Endothelial cell of umbilical vein (primary cell): ENCODE measurements around the gene CLVS2. TPM values are rescaled to one million over a fixed set of nuclear protein-coding genes. Genes with fewer than 3 reads are reported as not detected.

Source experiments
- BruUV-seq: library from RNA; stranded (reverse); fragments of 400-500 nt; replicated peaks from 2 replicates; lab custom pipeline; 2021; lab: Mats Ljungman, UMichigan
- CTCF ChIA-PET: fragments of 300-600, 350-600 bp; sonication (Branson Sonifier 250); formaldehyde crosslinking; loops from one replicate; lab custom pipeline; 2021; ENCODE audit warnings: antibody characterized with exemption, inconsistent platforms; lab: Charles Lee
- POLR2A ChIA-PET: fragments of 300-600, 350-600 bp; sonication (Branson Sonifier 250); formaldehyde crosslinking; loops from one replicate; lab custom pipeline; 2021; ENCODE audit warnings: antibody characterized with exemption, inconsistent platforms; lab: Charles Lee
- DNase-seq: peaks from one replicate; pipeline ENCODE4 v3.0.0-alpha.2; 2011; ENCODE audit warnings: low read depth, low spot score
- FAIRE-seq: peaks from 2 replicates; lab custom pipeline; 2011; peaks lifted over from hg19 to GRCh38; lab: Jason Lieb, UNC
- H2AFZ ChIP-seq: 2 replicates; pipeline ENCODE4 v1.6.0; 2012; ENCODE audit warnings: low read depth, low read length, control low read depth, inconsistent platforms
- H3K27ac ChIP-seq: 2 replicates; pipeline ENCODE4 v1.5.1; 2011; ENCODE audit warnings: low read depth, mild to moderate bottlenecking, control low read depth, low read length, moderate library complexity; ENCODE audit not compliant: insufficient read depth
- H3K27me3 ChIP-seq, 2 experiments: 2 replicates each; pipeline versions ENCODE4 v1.6.0 to v1.6.1; 2011; ENCODE audit warnings: low read length in 2 of 2, mixed read lengths in 1 of 2; ENCODE audit not compliant: control insufficient read depth in 2 of 2, insufficient read depth in 2 of 2
- H3K36me3 ChIP-seq, 2 experiments: 2 replicates in 1 of 2; 3 replicates in 1 of 2; pipeline ENCODE4 v1.5.1; 2011; ENCODE audit warnings: low read length in 2 of 2, mild to moderate bottlenecking in 1 of 2, moderate library complexity in 1 of 2; ENCODE audit not compliant: control insufficient read depth in 2 of 2, insufficient read depth in 2 of 2; ENCODE audit errors: extremely low read depth in 1 of 2
- H3K4me1 ChIP-seq: 3 replicates; pipeline ENCODE4 v1.5.1; 2011; ENCODE audit warnings: mild to moderate bottlenecking, low read length; ENCODE audit not compliant: control insufficient read depth, insufficient read depth; ENCODE audit errors: extremely low read depth
- H3K4me2 ChIP-seq: 2 replicates; pipeline ENCODE4 v1.6.1; 2011; ENCODE audit warnings: low read length, control low read depth, mixed read lengths; ENCODE audit not compliant: insufficient read depth
- H3K4me3 ChIP-seq, 3 experiments: fragments of 200-600 bp in 1 of 3; sonication (generic), shearing (Covaris generic) in 1 of 3; replicated peaks in 1 of 3; 2 replicates each; pipeline ENCODE4 v1.5.1; 2011 to 2016; ENCODE audit warnings: control low read depth in 3 of 3, low read length in 3 of 3, mild to moderate bottlenecking in 2 of 3, inconsistent platforms in 1 of 3, low read depth in 1 of 3, moderate library complexity in 1 of 3; ENCODE audit not compliant: insufficient read depth in 1 of 3
- H3K79me2 ChIP-seq: 2 replicates; pipeline ENCODE4 v1.6.0; 2012; ENCODE audit warnings: low read length, inconsistent platforms; ENCODE audit not compliant: control insufficient read depth, insufficient read depth
- H3K9ac ChIP-seq: replicated peaks from 2 replicates; pipeline ENCODE3; 2011; ENCODE audit warnings: low read length, control low read depth; ENCODE audit not compliant: insufficient read depth; ENCODE audit errors: extremely low read depth
- H3K9me1 ChIP-seq: replicated peaks from 3 replicates; pipeline ENCODE4 v1.6.0; 2011; ENCODE audit warnings: mild to moderate bottlenecking, low read length; ENCODE audit not compliant: control insufficient read depth, insufficient read depth; ENCODE audit errors: extremely low read depth
- H3K9me3 ChIP-seq: replicated peaks from 2 replicates; pipeline ENCODE4 v1.5.1; 2012; ENCODE audit warnings: low read length, inconsistent platforms; ENCODE audit not compliant: control insufficient read depth, insufficient read depth
- H4K20me1 ChIP-seq: replicated peaks from 2 replicates; pipeline ENCODE3; 2011; ENCODE audit warnings: mild to moderate bottlenecking, low read length; ENCODE audit not compliant: control insufficient read depth, insufficient read depth; ENCODE audit errors: extremely low read depth
- FOS ChIP-seq: IDR thresholded peaks from 2 replicates; pipeline ENCODE4 v1.6.1; 2011; ENCODE audit warnings: mild to moderate bottlenecking, low read length, moderate library complexity, borderline replicate concordance; ENCODE audit not compliant: insufficient read depth
- GATA2 ChIP-seq: IDR thresholded peaks from 2 replicates; pipeline ENCODE4 v1.7.0; 2011; ENCODE audit warnings: low read depth, mild to moderate bottlenecking, moderate library complexity, mixed read lengths, low read length; ENCODE audit not compliant: insufficient read length, insufficient read depth
- MYC ChIP-seq: IDR thresholded peaks from one replicate; pipeline ENCODE4 v1.6.1; 2011; ENCODE audit warnings: mild to moderate bottlenecking, low read depth, low read length
- dilution Hi-C: fragments of 300-500 bp; cut with MboI; formaldehyde crosslinking; loops from one replicate; pipeline ENCODE4 v1.15.0; 2019; ENCODE audit warnings: low sequenced_read_pairs; ENCODE audit not compliant: extremely low pct_ligation_motif_present
- intact Hi-C: fragments of 100-400 bp; cut with micrococcal nuclease; formaldehyde crosslinking; loops from one replicate; pipeline ENCODE4 v1.10.0; 2022
- polyA plus RNA-seq, 4 experiments: library from polyadenylated mRNA; depleted of rRNA in 3 of 4; stranded (reverse) in 3 of 4; unstranded in 1 of 4; fragments of >200 nt; gene quantifications; 2 replicates each; pipeline versions ENCODE4 v1.2.1 to v1.2.3, GENCODE V29; 2011 to 2012; ENCODE audit warnings: missing spikeins in 1 of 4
- total RNA-seq: library from RNA; stranded (reverse); gene quantifications from 2 replicates; pipeline ENCODE4 v1.2.3, GENCODE V29; 2021
- TF ChIP-seq, protein P1 (sequence below), 2 donors: IDR thresholded peaks; 1 replicate in 1 of 2; 2 replicates in 1 of 2; pipeline ENCODE4 v1.5.1; 2011; ENCODE audit warnings: low read length in 2 of 2, mild to moderate bottlenecking in 2 of 2, moderate library complexity in 2 of 2, control low read depth in 1 of 2, inconsistent platforms in 1 of 2, low read depth in 1 of 2; ENCODE audit not compliant: insufficient read depth in 1 of 2; ENCODE audit errors: extremely low read depth in 1 of 2
- TF ChIP-seq, protein P2 (sequence below): IDR thresholded peaks from 2 replicates; pipeline ENCODE4 v1.6.1; 2011; ENCODE audit not compliant: insufficient read depth, insufficient read length

The CLVS2 gene
- total and polyA plus RNA-seq, 2 donors (not counting 3 experiments of a cell fraction or from before 2014, with no cell fraction given), result not detected

DNA sequence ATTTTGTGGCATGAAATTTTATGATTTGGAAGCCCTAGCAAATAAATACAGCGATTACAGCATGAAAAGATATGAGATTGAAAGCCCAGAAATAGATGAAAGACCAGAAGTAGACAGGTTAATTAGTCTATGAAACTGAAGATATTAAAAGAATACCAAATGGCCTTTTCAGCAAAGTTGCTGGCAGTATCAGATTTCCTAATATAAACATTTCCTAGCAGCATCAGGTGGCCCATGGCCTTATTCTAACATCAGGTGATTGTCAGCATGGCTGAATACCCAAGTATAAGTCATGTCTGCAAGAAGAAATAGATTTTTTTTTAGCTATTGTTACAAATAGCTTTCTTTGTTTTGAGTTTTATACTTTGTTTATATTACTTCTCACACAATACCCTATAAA, 93.2 kb downstream of the CLVS2 start:
- Histone ChIP-seq H3K4me2 (no peak overlapping the region), H3K4me1 (peaks cover 15% of the 10 kb centered on the region), H3K9ac (no peak overlapping the region), H4K20me1 (no peaks in the 10 kb centered on the region), H3K27me3 (no peaks in the 10 kb centered on the region), H3K79me2 (no peaks in the 10 kb centered on the region), H3K4me3 (no peak overlapping the region), H3K9me1 (no peaks in the 10 kb centered on the region), H2AFZ (no peak overlapping the region), H3K36me3 (no peaks in the 10 kb centered on the region), H3K27ac (no peak overlapping the region), H3K9me3 (no peaks in the 10 kb centered on the region)
- no peak for TF ChIP-seq FOS
- TF ChIP-seq, protein P1, sequence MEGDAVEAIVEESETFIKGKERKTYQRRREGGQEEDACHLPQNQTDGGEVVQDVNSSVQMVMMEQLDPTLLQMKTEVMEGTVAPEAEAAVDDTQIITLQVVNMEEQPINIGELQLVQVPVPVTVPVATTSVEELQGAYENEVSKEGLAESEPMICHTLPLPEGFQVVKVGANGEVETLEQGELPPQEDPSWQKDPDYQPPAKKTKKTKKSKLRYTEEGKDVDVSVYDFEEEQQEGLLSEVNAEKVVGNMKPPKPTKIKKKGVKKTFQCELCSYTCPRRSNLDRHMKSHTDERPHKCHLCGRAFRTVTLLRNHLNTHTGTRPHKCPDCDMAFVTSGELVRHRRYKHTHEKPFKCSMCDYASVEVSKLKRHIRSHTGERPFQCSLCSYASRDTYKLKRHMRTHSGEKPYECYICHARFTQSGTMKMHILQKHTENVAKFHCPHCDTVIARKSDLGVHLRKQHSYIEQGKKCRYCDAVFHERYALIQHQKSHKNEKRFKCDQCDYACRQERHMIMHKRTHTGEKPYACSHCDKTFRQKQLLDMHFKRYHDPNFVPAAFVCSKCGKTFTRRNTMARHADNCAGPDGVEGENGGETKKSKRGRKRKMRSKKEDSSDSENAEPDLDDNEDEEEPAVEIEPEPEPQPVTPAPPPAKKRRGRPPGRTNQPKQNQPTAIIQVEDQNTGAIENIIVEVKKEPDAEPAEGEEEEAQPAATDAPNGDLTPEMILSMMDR (IDR thresholded peaks at IDR 0.05; ENCODE audit: extremely low read depth in 1 of 2, insufficient read depth in 1 of 2, low read depth in 1 of 2, low read length in 2 of 2), result no peak
- TF ChIP-seq MYC, result no peak
- TF ChIP-seq, protein P2, sequence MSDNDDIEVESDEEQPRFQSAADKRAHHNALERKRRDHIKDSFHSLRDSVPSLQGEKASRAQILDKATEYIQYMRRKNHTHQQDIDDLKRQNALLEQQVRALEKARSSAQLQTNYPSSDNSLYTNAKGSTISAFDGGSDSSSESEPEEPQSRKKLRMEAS, result no peak
- TF ChIP-seq GATA2, result no peak
- ChIA-PET CTCF (interaction anchor here (0.7 kb wide), 1 partner anchor 351 kb away, joined by 3 read pairs; no protein-coding TSS in a partner anchor), POLR2A (no interaction called here)
- dilution Hi-C loops (no loop called here), intact Hi-C loops (no loop called here)
- DNase-seq, result peak; percentile 20
- FAIRE-seq, result no peak
- BruUV-seq, result no TSS peak
